Testis (tissue), 3 donors: Measurements from ENCODE around the gene EXD3. TPM values are rescaled to one million over a fixed set of nuclear protein-coding genes. Genes with fewer than 3 reads are reported as not detected.

ENCODE experiments used
- DNase-seq: peaks from one replicate; pipeline ENCODE4 v3.0.0-alpha.2; 2019
- H3K27ac ChIP-seq, 2 donors: fragments of 200-600 bp; sonication (generic); one replicate each; pipeline ENCODE4 v1.5.1; 2019
- H3K27me3 ChIP-seq: fragments of 200-600 bp; sonication (generic); one replicate; pipeline ENCODE4 v1.5.1; 2019
- H3K36me3 ChIP-seq: fragments of 200-600 bp; sonication (generic); one replicate; pipeline ENCODE4 v1.5.1; 2017; ENCODE audit warnings: low read depth; ENCODE audit errors: missing control alignments
- H3K4me1 ChIP-seq: fragments of 200-600 bp; sonication (generic); one replicate; pipeline ENCODE4 v1.5.1; 2019
- H3K4me3 ChIP-seq, 2 donors: fragments of 200-600 bp; sonication (generic); one replicate each; pipeline ENCODE4 v1.5.1; 2017 to 2019
- H3K9me3 ChIP-seq: fragments of 200-600 bp; sonication (generic); one replicate; pipeline ENCODE4 v1.5.1; 2017
- POLR2A ChIP-seq: fragments of 450-650 bp; IDR thresholded peaks from one replicate; pipeline ENCODE4 v1.6.1; 2017; ENCODE audit warnings: antibody characterized with exemption, mild to moderate bottlenecking, moderate library complexity
- WGBS, 2 donors: methylation state at CpG; one replicate each; pipeline ENCODE4 v1.1.5; 2018; 5-methylcytosine and 5-hydroxymethylcytosine counted together
- intact Hi-C: fragments of 100-400 bp; cut with DNase I; formaldehyde crosslinking; loops from one replicate; pipeline ENCODE4 v1.15.1; 2023; ENCODE audit warnings: low total_unique reads
- polyA plus RNA-seq: library from polyadenylated mRNA; stranded (reverse); fragments of 350-450 nt; fragmentation: Illumina TruSeq; extraction: RNeasy Lipid Tissue Mini Kit (QIAGEN cat#74804); gene quantifications from one replicate; pipeline ENCODE4 v1.2.3, GENCODE V29; 2014; ENCODE audit warnings: low read depth, low replicate concordance; ENCODE audit not compliant: insufficient read depth
- total RNA-seq, 2 donors: library from RNA; depleted of rRNA; stranded (reverse); fragments of >200 nt; gene quantifications; one replicate each; pipeline ENCODE4 v1.2.3, GENCODE V29; 2016
- TF ChIP-seq, protein P1 (sequence below), 3 experiments: fragments of 450-650 bp in 2 of 3; fragments of 200-600 bp in 1 of 3; sonication (generic) in 1 of 3; IDR thresholded peaks; one replicate each; pipeline ENCODE4 v1.5.1; 2016 to 2019; ENCODE audit warnings: antibody characterized with exemption in 3 of 3, mild to moderate bottlenecking in 2 of 3, moderate library complexity in 1 of 3

EXD3 gene
- total and polyA plus RNA-seq, 3 donors from 2014 or later = 8.9 to 24.5 (median 15.5) TPM

DNA sequence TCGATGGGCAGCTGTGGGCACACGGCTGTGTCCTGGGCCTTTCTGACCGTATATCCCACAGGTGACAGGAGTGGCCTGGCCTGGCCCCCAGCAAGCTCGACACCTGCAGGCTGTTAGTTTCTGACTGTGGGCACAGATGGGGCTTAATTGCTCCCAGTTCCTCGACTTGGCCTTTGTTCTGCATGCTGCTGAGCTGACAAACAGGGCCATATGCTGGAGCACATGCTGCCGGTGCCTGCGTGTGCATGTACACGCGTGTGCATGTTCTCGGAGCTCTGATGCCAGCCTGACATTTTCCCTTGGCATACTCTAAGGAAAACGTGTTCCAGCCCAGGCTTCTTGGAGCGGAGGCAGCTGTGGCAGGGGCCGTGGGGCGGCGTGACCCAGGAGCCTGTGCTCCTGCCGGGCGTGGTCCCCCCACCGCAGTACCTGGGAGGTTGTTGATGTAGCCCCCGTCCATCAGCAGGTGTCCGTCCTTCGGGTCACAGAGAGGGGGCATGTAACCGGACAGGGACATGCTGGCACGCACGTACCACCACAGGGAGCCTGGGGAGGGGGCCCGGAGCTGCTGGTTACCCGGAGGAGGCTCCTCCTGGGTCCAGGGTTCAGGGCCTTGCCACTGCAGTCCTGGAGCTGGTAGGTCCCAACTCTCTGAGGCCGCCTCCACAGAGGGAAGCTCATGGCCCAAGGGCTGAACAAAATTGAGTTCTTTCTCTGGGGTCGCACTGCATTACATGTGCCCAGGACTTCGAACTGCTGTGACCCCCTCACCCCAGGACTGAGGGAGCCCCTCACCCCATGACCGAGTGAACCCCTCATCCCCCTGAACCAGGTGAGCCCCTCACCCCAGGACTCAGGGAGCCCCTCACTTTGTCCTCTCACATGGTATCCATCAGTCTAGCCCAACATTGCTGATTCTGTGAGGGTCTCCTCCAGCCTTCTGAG, 40.3 kb upstream of the EXD3 start:
- TF ChIP-seq, protein P1, sequence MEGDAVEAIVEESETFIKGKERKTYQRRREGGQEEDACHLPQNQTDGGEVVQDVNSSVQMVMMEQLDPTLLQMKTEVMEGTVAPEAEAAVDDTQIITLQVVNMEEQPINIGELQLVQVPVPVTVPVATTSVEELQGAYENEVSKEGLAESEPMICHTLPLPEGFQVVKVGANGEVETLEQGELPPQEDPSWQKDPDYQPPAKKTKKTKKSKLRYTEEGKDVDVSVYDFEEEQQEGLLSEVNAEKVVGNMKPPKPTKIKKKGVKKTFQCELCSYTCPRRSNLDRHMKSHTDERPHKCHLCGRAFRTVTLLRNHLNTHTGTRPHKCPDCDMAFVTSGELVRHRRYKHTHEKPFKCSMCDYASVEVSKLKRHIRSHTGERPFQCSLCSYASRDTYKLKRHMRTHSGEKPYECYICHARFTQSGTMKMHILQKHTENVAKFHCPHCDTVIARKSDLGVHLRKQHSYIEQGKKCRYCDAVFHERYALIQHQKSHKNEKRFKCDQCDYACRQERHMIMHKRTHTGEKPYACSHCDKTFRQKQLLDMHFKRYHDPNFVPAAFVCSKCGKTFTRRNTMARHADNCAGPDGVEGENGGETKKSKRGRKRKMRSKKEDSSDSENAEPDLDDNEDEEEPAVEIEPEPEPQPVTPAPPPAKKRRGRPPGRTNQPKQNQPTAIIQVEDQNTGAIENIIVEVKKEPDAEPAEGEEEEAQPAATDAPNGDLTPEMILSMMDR (IDR thresholded peaks at IDR 0.05) = no peak
- TF ChIP-seq POLR2A = no peak
- H3K4me3 ChIP-seq = no peak overlapping the region
- no peaks in the 10 kb centered on the region for H3K9me3 ChIP-seq
- H3K4me1 ChIP-seq = peaks cover 14% of the 10 kb centered on the region
- H3K27ac ChIP-seq = no peak overlapping the region
- no peaks in the 10 kb centered on the region for H3K27me3 ChIP-seq
- no peak for DNase-seq
- WGBS, 2 donors = 93 to 96% methylated on average over 15 to 30 of the region's 30 CpGs
- intact Hi-C loops = no loop called here
- H3K36me3 ChIP-seq = no peaks in the 10 kb centered on the region

DNA sequence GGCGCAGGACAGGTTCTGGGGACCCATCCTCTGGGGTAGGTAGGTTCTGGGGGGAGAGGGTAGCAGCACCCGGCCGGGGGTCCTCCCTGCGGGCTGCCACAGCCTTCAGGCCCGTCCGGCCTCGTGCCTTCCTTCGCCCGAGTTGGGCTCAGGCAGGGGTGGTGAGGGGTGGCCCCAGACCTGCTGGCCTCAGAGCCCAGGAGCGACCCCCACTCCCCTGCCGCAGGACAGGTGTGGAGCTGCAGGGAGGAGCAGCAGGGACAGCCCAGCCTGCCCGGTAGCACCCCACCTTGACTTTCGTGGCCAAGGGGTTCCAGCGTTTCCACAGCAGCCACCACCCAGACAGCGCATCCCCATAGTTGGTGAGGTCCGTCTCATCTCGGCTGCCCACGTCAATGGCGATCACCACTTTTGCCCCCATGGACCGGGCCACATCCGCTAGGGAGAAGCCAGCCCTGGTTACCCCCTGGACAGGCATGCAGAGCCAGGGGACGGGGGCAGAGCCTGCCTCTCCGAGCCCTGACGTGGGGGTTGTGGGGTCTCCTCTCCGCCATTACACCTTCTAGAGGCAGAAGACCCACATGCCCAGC, 39.5 kb upstream of the EXD3 start:
- H3K27me3 ChIP-seq = no peaks in the 10 kb centered on the region
- WGBS, 2 donors = 77 to 79% methylated on average over 11 to 24 of the region's 25 CpGs
- H3K36me3 ChIP-seq = no peaks in the 10 kb centered on the region
- H3K4me3 ChIP-seq = no peak overlapping the region
- H3K4me1 ChIP-seq = peaks cover 22% of the 10 kb centered on the region
- no peak overlapping the region for H3K27ac ChIP-seq
- no peaks in the 10 kb centered on the region for H3K9me3 ChIP-seq
- DNase-seq = no peak
- intact Hi-C loops = no loop called here
- TF ChIP-seq POLR2A = no peak
- TF ChIP-seq, protein P1 (IDR thresholded peaks at IDR 0.05) = no peak

DNA sequence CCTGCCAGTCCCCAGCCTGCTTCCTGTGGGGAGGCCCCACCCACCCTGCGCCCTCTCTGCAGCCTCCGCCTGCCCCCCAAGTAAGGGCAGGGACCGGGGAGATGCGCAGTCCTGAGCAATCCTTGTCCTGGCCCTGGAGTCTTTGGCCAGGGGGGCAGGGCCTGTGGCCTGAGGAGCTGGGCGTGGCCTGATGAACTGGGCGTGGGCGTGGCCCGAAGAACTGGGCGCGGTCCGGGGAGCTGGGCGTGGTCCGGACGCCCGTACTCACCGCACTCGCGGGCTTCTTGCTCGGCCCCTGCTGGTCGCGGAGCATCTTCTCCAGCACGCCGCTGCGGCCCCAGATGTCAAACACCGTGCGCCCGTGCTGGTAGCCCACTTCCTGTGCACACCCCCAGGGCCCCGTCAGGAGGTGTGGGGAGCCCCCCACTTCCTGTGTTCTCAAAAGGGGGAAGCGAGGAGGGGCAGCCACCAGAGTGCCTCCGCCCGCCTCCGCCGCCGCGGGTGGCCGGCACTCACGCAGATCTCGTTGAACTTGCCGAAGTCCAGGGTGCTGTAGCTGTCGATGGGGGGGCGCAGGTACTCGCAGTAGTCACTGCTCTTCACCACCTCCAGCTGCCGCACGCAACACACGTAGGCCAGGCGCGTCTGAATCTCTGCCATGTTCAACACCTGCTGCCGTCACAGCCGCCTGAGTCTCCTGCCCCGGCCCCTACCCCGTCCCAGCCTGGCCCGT, 38.9 kb upstream of the EXD3 start:
- no peak overlapping the region for H3K27ac ChIP-seq
- no peaks in the 10 kb centered on the region for H3K9me3 ChIP-seq
- peaks cover 28% of the 10 kb centered on the region for H3K4me1 ChIP-seq
- intact Hi-C loops = no loop called here
- no peaks in the 10 kb centered on the region for H3K36me3 ChIP-seq
- H3K4me3 ChIP-seq = peak overlapping the region in 1 of 2 donors; percentile 6
- WGBS, 2 donors = 45 to 50% methylated on average over 2 to 52 of the region's 52 CpGs
- no peaks in the 10 kb centered on the region for H3K27me3 ChIP-seq
- TF ChIP-seq, protein P1 (IDR thresholded peaks at IDR 0.05) = no peak
- peak; percentile 67 for DNase-seq

DNA sequence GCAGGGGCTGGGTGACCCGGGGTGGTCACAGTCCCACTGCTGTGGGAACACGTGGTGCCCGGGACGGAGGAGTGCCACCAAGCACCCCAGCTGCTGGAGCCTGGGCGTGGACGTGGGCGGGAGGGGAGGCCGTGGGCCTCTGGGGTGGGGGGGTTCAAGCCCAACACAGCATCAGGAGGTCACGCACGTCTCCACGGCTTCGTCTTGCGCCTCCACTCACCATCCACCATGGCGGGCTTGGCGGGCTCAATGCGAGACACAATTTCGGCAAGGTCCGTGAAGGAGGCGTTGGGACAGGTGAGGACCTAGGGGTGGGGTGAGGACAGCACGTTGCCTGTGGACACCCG, 38.3 kb upstream of the EXD3 start:
- WGBS, 2 donors = 71 to 76% methylated on average over 16 to 20 of the region's 21 CpGs
- no peak overlapping the region for H3K27ac ChIP-seq
- no peaks in the 10 kb centered on the region for H3K27me3 ChIP-seq
- TF ChIP-seq POLR2A = no peak
- TF ChIP-seq, protein P1 (IDR thresholded peaks at IDR 0.05) = no peak
- no peak for DNase-seq
- peak overlapping the region in 1 of 2 donors; percentile 6 for H3K4me3 ChIP-seq
- intact Hi-C loops = no loop called here
- no peaks in the 10 kb centered on the region for H3K9me3 ChIP-seq
- no peaks in the 10 kb centered on the region for H3K36me3 ChIP-seq
- H3K4me1 ChIP-seq = peaks cover 34% of the 10 kb centered on the region
